Measurements from ENCODE around the gene TMC8.

TMC8 gene

DNA sequence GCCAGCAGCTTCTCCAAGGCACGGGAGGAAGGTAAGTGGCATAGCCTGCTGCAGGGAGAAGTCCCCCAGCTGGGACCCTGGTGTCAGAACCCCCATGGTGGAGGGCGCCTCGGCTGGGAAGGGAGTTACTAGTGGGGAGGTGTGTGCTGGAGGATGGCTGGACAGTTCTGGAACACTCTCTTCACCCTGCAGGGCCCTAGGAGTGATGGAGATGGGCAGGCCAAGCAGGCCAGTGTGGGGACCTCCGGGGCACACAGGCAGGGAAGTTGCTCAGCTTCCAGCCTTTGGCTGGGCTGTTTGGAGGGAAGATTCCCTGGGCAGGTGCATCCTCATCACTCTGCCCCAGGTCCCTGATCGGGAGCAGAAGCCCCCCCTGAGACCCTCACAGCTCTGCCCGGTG is 16.3 kb downstream of the TMC8 start:
- TF ChIP-seq CTCF (conservative IDR thresholded peaks at IDR 0.05) (no peak), ZFX (IDR thresholded peaks at IDR 0.05) (no peak)
- H3K27ac ChIP-seq, result no peak overlapping the region

GRCh38 chr17:78147315-78147998 is 16.9 kb downstream of the TMC8 start:
- H3K27ac ChIP-seq, result no peak overlapping the region

DNA sequence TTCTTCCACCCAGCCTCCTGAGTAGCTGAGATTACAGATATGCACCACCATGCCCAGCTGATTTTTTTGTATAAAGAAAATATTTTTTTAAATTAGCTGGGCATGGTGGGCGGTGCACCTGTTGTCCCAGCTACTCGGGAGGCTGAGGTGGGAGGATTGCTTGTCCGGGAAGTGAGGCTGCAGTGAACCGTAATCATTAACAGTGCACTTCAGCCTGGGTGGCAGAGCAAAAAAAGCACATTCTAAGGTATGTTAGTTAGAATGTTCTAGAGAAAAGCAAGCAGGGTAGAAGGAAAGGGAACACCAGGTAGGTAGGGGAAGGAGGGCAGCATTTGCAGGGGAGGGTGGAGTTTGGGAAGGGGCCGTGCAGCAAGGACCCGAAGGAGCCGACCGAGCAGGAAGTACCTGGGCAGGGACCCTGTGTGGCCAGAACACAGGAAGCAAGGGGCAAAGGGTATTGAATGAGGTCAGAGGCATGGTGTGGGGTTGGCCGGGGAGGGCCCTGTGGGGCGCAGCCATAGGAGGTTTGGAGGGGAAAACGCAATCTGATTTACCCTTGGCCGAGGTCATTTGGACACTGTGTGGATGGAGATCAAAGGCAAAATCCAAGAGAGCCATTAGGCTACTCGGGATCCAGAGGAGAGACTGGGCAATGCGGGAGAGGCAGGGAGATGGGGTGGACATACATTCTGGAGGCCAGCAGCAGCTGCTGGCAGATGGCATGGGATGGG is 17.9 kb downstream of the TMC8 start:
- no peak for TF ChIP-seq CTCF (conservative IDR thresholded peaks at IDR 0.05)
- no peak for TF ChIP-seq ZFX (IDR thresholded peaks at IDR 0.05)
- H3K27ac ChIP-seq, result no peak overlapping the region

More at GRCh38 chr17:78147315-78147998, 16.9 kb downstream of the TMC8 start:
- no peak for TF ChIP-seq ZFX (IDR thresholded peaks at IDR 0.05)
- TF ChIP-seq CTCF (conservative IDR thresholded peaks at IDR 0.05), result no peak

- H3K27ac ChIP-seq, result no peak overlapping the region
These were observed 21.0 kb downstream of the TMC8 start for GRCh38 chr17:78151514-78152008.

DNA sequence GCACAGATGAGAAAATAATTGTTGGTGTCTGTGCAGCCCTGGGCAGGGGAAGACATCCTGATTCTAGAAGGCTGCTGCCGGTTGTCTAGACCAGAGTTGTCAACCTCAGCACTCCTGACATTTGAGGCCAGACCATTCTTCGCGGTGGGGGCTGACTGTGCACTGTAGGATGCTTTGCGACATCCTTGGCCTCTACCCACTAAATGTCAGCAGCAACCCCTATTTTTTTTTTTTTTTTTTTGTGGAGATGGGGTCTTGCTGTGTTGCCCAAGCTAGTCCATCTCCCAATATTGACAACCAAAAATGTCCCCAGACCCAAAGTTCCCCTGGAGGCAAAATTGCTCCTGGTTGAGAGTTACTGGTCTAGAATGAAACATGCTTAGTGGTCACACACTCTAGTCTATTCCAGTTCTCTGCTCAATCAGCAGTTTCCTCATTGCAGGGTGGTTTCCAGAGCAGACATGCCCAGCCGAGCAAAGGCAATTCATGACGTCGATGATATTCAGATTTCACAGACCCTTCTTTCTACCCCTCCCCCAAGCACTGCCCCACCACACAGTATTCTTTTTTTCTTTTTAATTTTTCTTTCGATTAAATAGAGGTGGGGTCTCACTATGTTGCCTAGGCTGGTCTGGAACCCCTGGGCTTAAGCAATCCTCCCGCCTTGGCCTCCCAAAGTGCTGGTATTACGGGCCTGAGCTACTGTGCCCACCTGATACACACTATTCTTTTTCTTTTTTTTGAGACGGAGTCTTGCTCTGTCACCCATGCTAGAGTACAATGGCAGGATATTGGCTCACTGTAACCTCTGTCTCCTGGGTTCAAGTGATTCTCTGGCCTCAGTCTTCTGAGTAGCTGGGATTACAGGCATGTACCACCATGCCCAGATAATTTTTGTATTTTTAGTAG is 24.6 kb downstream of the TMC8 start:
- TF ChIP-seq ZFX (IDR thresholded peaks at IDR 0.05) (no peak), CTCF (conservative IDR thresholded peaks at IDR 0.05) (no peak)
- no peak overlapping the region for H3K27ac ChIP-seq

More at GRCh38 chr17:78151514-78152008, 21.0 kb downstream of the TMC8 start:
- TF ChIP-seq ZFX (IDR thresholded peaks at IDR 0.05) (no peak), CTCF (conservative IDR thresholded peaks at IDR 0.05) (no peak)

GRCh38 chr17:78159575-78160158 is 29.1 kb downstream of the TMC8 start:
- H3K27ac ChIP-seq, result no peak overlapping the region
- TF ChIP-seq CTCF (conservative IDR thresholded peaks at IDR 0.05), result no peak
- no peak for TF ChIP-seq ZFX (IDR thresholded peaks at IDR 0.05)
